Thoracic aorta (tissue), 2 donors: ENCODE results near the gene ACTL7A. TPM values are rescaled to one million over a fixed set of nuclear protein-coding genes. Genes with fewer than 3 reads are reported as not detected.
"Not testable (repeated sequence)": the region's sequence is repeated elsewhere in the genome, so short reads cannot be mapped to it uniquely, and the experiment has no call there.

ENCODE experiments used
- ATAC-seq: fragments of 150-250 bp; one replicate; pipeline ENCODE4 v1.8.0; 2017; ENCODE audit warnings: low read depth; ENCODE audit not compliant: insufficient number of reproducible peaks, low FRiP score
- DNase-seq: peaks from one replicate; pipeline ENCODE4 v3.0.0-alpha.2; 2020; ENCODE audit warnings: low spot score
- H3K27ac ChIP-seq, 2 donors: fragments of 200-600 bp; sonication (generic); 1 replicate in 1 of 2; 2 replicates in 1 of 2; pipeline ENCODE4 v1.5.1; 2016; ENCODE audit warnings: mild to moderate bottlenecking in 2 of 2, moderate library complexity in 2 of 2
- H3K27me3 ChIP-seq: fragments of 200-600 bp; sonication (generic); replicated peaks from 2 replicates; pipeline ENCODE4 v1.6.0; 2016; ENCODE audit warnings: mild to moderate bottlenecking; ENCODE audit not compliant: insufficient read depth
- H3K36me3 ChIP-seq: fragments of 200-600 bp; sonication (generic); one replicate; pipeline ENCODE4 v1.5.1; 2016
- H3K4me1 ChIP-seq, 2 donors: fragments of 200-600 bp; sonication (generic); 1 replicate in 1 of 2; 2 replicates in 1 of 2; pipeline versions ENCODE4 v1.5.1 to v1.6.0; 2016; ENCODE audit warnings: low read depth in 2 of 2, mild to moderate bottlenecking in 1 of 2; ENCODE audit not compliant: control insufficient read depth in 1 of 2
- H3K4me3 ChIP-seq: fragments of 200-600 bp; sonication (generic); 2 replicates; pipeline ENCODE4 v1.5.1; 2016; ENCODE audit warnings: mild to moderate bottlenecking
- H3K9me3 ChIP-seq: fragments of 200-600 bp; sonication (generic); 2 replicates; pipeline ENCODE4 v1.5.1; 2016
- total RNA-seq, 2 donors: library from RNA; depleted of rRNA; stranded (reverse); fragments of >200 nt; gene quantifications; one replicate each; pipeline versions ENCODE4 v1.1.0 to v1.2.3, GENCODE V29; 2016
- TF ChIP-seq, protein P1 (sequence below): fragments of 200-600 bp; sonication (generic); IDR thresholded peaks from one replicate; pipeline ENCODE4 v1.5.1; 2019; ENCODE audit warnings: antibody characterized with exemption

Gene ACTL7A
- total RNA-seq, 2 donors from 2014 or later = not detected

DNA sequence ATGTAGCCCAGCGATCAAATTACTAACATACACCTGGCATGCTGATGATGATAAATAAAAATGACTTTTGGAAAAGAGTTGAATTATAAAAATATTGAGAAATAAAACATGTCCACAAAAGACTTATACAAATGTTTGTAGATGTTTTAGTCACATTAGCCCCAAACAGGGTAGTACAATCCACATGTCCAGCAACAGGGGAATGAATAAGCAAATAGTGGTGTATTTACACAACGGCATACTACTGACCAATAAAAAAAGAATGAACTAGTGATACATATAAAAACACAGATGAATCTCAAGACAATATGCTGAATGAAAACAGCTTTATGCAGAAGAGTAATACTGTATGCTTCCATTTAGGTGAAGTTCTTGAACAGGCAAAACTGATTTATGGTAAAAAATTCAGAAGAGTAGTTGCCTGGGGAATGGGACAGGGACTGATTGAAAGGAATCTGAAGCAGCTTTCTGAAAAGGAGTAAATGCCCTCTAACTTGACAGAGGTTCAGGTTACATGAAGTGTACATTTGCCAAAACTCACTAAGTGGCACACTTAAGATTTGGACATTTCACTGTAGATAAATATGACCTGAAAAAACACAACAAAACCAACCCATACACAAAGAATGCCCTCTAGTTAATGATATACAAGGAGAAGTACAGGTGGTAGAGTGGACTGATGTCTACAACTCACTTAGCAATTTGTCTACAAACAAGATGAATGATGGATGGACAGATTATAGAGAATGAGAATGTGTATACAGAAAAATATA, 35.4 kb downstream of the ACTL7A start:
- Histone ChIP-seq H3K4me3 (no peak overlapping the region), H3K27me3 (no peaks in the 10 kb centered on the region), H3K36me3 (peaks cover 61% of the 10 kb centered on the region), H3K9me3 (no peaks in the 10 kb centered on the region), H3K27ac (no peak overlapping the region), H3K4me1 (no peaks in the 10 kb centered on the region)
- DNase-seq (no peak), ATAC-seq (no peak)
- TF ChIP-seq, protein P1, sequence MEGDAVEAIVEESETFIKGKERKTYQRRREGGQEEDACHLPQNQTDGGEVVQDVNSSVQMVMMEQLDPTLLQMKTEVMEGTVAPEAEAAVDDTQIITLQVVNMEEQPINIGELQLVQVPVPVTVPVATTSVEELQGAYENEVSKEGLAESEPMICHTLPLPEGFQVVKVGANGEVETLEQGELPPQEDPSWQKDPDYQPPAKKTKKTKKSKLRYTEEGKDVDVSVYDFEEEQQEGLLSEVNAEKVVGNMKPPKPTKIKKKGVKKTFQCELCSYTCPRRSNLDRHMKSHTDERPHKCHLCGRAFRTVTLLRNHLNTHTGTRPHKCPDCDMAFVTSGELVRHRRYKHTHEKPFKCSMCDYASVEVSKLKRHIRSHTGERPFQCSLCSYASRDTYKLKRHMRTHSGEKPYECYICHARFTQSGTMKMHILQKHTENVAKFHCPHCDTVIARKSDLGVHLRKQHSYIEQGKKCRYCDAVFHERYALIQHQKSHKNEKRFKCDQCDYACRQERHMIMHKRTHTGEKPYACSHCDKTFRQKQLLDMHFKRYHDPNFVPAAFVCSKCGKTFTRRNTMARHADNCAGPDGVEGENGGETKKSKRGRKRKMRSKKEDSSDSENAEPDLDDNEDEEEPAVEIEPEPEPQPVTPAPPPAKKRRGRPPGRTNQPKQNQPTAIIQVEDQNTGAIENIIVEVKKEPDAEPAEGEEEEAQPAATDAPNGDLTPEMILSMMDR = no peak

GRCh38 chr9:108899023-108899695, 37.1 kb downstream of the ACTL7A start:
- not testable (repeated sequence) for DNase-seq, H3K27me3 ChIP-seq, H3K27ac ChIP-seq, H3K4me3 ChIP-seq, H3K9me3 ChIP-seq, ATAC-seq, H3K4me1 ChIP-seq
- peaks cover 59% of the 10 kb centered on the region for H3K36me3 ChIP-seq

DNA sequence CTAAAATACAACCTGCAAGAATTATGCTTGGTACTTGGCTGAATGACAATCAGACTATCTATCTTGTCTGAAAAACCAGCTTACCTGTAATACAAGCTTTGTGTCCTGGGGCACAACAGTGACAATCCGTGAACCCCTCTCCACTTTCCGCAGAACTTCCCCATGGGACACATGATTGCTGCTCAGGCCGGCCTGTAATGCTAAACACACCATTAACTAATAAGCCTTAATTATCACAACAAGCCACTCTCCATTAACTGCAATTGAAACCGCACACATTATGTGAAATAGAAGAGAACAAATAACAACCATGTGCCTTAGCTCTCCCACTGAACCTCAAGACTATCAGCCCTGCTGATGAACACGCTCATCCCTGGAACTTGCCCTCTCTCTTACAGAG, 38.1 kb downstream of the ACTL7A start:
- no peak overlapping the region for H3K27ac ChIP-seq
- peaks cover 58% of the 10 kb centered on the region for H3K36me3 ChIP-seq
- H3K27me3 ChIP-seq = no peaks in the 10 kb centered on the region
- no peak overlapping the region for H3K4me3 ChIP-seq
- no peaks in the 10 kb centered on the region for H3K9me3 ChIP-seq
- no peaks in the 10 kb centered on the region for H3K4me1 ChIP-seq
- TF ChIP-seq, protein P1 = no peak
- no peak for DNase-seq
- no peak for ATAC-seq

DNA sequence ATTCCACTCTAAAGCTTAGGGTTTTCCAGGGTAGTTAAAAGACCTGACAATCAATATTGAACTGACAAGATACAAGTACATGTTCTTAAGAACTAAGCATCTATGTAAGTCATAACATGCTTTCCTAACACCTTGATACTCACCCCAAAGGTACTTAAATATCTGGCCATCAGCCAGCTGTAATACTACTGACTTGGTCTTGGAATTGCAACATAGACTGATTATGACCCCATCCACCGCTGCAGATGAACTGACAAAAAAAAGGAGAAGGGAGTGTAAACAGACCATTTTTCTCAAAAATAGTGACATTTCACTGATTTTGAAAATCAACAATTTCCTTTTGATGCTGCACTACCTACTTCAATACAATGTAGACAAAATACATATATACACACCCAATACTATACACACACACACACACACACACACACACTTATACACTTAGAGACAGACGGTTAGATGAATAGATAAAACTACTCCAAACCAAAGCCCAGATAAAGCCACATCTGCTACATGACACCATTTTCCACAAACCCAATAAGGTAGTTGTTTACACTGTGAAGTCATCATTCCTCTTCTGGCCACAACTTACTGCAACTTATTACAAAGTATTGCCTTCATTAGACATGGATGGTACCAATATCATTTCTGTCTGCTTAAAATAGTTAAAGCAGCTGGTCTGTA, 41.5 kb downstream of the ACTL7A start:
- Histone ChIP-seq H3K36me3 (peaks cover 46% of the 10 kb centered on the region), H3K27me3 (no peaks in the 10 kb centered on the region), H3K27ac (no peak overlapping the region), H3K4me3 (no peak overlapping the region), H3K4me1 (no peaks in the 10 kb centered on the region), H3K9me3 (no peaks in the 10 kb centered on the region)
- DNase-seq = no peak
- ATAC-seq = no peak
- TF ChIP-seq, protein P1 = no peak

DNA sequence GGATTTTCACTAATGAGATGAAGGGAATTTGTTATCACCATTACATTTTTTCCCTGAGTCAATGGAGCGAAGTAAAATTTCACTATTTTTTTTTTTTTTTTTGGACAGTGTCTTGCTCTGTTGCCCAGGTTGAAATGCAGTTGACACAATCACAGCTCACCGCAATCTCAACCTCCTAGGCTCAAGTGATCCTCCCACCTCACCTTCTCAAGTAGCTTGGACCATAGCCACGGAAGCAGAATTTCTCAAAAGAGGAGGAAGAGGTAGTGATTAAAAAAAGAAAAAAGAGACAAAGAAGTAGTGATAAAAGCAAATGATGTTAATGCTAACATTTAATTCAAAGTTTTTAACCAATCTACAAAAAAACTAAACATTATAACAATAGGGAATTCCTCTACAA, 42.1 kb downstream of the ACTL7A start:
- Histone ChIP-seq H3K36me3 (peaks cover 40% of the 10 kb centered on the region), H3K27me3 (no peaks in the 10 kb centered on the region), H3K4me1 (no peaks in the 10 kb centered on the region), H3K27ac (no peak overlapping the region), H3K4me3 (no peak overlapping the region), H3K9me3 (no peaks in the 10 kb centered on the region)
- DNase-seq (no peak), ATAC-seq (no peak)
- TF ChIP-seq, protein P1 = no peak
